GM18508 (cell line): ENCODE measurements around the gene KPNA1.

Experiments
- ATAC-seq: cut with Tn5 transposase; IDR thresholded peaks from one replicate; pipeline ENCODE4 v1.9.1; 2021; ENCODE audit warnings: moderate number of reproducible peaks; ENCODE audit not compliant: insufficient read depth, unreplicated experiment

KPNA1 gene

GRCh38 chr3:122427857-122428471 is 86.8 kb downstream of the KPNA1 start:
- no peak for ATAC-seq

GRCh38 chr3:122421836-122422235 is 92.9 kb downstream of the KPNA1 start:
- ATAC-seq, result no peak

GRCh38 chr3:122421101-122421500 is 93.6 kb downstream of the KPNA1 start:
- no peak for ATAC-seq

GRCh38 chr3:122416966-122417365 is 97.8 kb downstream of the KPNA1 start:
- ATAC-seq, result no peak

- peak; percentile 67 for ATAC-seq
Observed at GRCh38 chr3:122415762-122416654, 98.7 kb downstream of the KPNA1 start, which contains the start of gene WDR5B. Gene WDR5B (minus strand): TSS chr3:122416062. CDS start chr3:122415528, 534 bp downstream.

GRCh38 chr3:122415104-122415744 is 99.5 kb downstream of the KPNA1 start:
- ATAC-seq, result peak; percentile 29

- ATAC-seq, result no peak
Observed at GRCh38 chr3:122414391-122414790, 100.3 kb downstream of the KPNA1 start.

- no peak for ATAC-seq
Observed at GRCh38 chr3:122410639-122411038, 104.1 kb downstream of the KPNA1 start.

- no peak for ATAC-seq
Observed at GRCh38 chr3:122410111-122410510, 104.6 kb downstream of the KPNA1 start.

- ATAC-seq, result no peak
Observed at GRCh38 chr3:122409446-122409845, 105.3 kb downstream of the KPNA1 start.

- no peak for ATAC-seq
Observed at GRCh38 chr3:122407946-122408345, 106.8 kb downstream of the KPNA1 start.

- ATAC-seq, result no peak
Observed at GRCh38 chr3:122406198-122406597, 108.5 kb downstream of the KPNA1 start.

GRCh38 chr3:122405015-122405414 is 109.7 kb downstream of the KPNA1 start:
- no peak for ATAC-seq

- no peak for ATAC-seq
Observed at GRCh38 chr3:122403489-122403888, 111.2 kb downstream of the KPNA1 start.

GRCh38 chr3:122398920-122399319 is 115.8 kb downstream of the KPNA1 start:
- no peak for ATAC-seq

- ATAC-seq, result no peak
Observed at GRCh38 chr3:122397201-122397600, 117.5 kb downstream of the KPNA1 start.

GRCh38 chr3:122396511-122396910 is 118.2 kb downstream of the KPNA1 start:
- ATAC-seq, result no peak

GRCh38 chr3:122395582-122395981 is 119.2 kb downstream of the KPNA1 start:
- no peak for ATAC-seq

- ATAC-seq, result no peak
Observed at GRCh38 chr3:122394173-122394572, 120.6 kb downstream of the KPNA1 start.

- ATAC-seq, result no peak
Observed at GRCh38 chr3:122392868-122393844, 121.6 kb downstream of the KPNA1 start.
